Measurements from ENCODE around the gene TBATA. TPM values are rescaled to one million over a fixed set of nuclear protein-coding genes. Genes with fewer than 3 reads are reported as not detected.

Gene TBATA
- total RNA-seq, 2 donors from 2014 or later, result not detected

DNA sequence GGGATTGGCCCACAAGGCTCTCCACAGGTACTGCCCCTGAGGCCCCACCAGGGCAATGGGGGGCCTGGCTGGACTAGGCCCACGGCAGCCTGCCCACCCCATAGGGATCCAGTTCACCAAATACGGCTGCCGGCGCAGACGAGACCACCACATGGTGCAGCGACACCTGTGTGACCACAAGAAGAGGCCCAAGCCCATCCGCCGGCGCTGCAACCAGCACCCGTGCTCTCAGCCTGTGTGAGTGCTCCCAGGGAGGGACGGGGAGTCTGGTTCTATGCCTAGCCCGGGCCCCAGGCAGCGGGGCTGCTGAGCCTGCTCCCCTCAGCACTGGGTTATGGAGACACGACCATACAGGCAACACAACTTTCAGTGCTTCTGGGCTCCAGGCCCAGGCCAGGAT is 33.2 kb downstream of the TBATA start:
- DNase-seq (no peak), ATAC-seq (no peak)
- intact Hi-C loops (cut with DNase I, micrococcal nuclease), result no loop called here

DNA sequence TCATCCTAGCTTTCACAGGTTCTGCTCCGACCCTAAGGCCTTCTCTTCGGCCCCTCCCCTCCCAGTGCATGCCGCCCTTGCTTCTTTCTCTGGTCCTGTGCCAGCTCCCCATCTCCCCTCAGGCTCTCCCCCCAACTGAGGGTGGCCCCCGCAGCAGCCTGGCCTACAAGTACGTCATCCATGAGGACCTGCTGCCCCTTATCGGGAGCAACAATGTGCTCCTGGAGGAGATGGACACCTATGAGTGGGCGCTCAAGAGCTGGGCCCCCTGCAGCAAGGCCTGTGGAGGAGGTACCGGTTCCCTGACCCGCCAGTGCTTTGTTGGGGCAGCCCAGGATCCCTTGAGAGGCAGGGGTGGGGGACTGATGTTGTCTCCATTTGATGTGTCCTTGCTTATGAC is 33.8 kb downstream of the TBATA start:
- DNase-seq (no peak), ATAC-seq (no peak)
- intact Hi-C loops (cut with DNase I, micrococcal nuclease), result no loop called here

DNA sequence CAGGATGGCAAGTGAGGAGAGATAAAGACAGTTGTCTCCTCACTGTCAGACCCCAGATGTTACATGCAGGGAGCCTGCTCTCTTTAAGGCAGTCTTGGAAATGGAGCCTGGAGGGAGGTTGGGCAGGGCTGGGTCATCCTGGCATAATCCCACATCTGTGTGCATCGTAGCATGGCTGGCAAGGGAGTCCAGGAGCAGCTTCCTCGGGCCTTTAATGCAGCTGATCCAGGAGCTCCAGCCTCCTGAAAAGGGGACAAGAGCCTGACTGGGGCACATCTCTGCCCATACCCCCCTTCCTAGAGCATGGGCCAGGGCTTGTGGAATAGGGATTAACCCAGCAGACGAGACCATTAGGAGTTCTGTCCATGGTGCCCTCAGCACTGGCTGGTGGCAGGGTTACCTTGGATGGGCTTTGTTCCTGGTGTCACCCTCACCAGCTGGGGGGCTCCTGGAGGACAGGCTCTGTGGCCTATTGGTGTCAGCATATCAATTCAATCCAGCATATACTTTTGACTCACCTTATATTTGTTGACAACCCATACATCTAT is 34.9 kb downstream of the TBATA start:
- ATAC-seq, result no peak
- intact Hi-C loops (cut with DNase I, micrococcal nuclease), result no loop called here
- DNase-seq, result no peak

DNA sequence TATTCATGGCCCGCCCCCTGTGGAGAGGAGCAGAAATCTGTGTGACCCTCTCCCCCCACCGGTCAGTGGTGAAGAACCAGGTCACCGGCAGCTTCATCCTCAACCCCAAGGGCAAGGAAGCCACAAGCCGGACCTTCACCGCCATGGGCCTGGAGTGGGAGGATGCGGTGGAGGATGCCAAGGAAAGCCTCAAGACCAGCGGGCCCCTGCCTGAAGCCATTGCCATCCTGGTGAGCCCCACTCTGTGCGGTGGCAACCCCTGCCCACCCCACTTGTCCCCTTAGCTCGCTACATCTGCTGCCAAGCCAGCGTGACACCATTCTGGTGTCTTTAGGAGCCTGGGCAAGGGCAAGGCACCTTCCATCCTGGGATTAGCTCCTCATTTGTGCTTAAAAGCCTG is 35.4 kb downstream of the TBATA start:
- DNase-seq, result no peak
- ATAC-seq, result no peak
- intact Hi-C loops (cut with DNase I, micrococcal nuclease), result no loop called here

DNA sequence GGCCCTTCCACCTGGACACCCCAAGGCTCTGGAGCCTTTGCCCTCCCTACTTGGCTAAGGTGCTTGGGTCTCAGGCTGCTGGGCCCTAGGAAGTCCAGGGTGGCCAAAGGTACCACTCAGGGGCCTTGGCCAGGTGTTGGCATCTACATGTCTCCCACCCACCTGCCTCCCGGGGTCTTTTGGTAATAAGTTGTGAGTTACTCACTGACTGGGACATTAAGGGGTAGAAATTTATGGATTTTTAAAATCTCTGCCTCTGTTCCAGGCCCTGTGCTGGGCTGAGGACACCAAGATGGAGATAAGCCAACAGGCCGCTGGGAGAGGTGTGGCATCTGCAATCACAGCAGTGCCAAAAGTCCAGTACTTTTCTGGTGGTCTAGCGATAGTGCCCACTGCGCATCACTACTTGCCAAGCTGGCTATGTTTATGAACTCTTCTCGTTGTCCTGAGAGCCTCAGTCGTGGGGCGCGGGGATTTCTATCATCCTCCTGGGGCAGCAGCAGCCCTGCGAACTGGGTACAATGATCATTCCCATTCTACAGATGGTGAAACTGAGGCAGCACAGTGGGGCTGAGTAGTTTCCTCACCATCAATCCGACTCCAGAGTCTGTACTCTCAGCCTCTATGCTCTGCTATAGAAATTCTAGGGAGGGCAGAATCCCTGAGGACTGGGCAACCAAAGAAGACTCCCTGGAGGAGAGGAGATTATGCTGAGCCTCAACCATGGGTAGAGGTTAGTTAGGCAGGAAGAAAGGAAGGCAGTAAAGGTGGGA is 36.2 kb downstream of the TBATA start:
- DNase-seq, result no peak
- intact Hi-C loops (cut with DNase I, micrococcal nuclease), result no loop called here
- ATAC-seq, result no peak

DNA sequence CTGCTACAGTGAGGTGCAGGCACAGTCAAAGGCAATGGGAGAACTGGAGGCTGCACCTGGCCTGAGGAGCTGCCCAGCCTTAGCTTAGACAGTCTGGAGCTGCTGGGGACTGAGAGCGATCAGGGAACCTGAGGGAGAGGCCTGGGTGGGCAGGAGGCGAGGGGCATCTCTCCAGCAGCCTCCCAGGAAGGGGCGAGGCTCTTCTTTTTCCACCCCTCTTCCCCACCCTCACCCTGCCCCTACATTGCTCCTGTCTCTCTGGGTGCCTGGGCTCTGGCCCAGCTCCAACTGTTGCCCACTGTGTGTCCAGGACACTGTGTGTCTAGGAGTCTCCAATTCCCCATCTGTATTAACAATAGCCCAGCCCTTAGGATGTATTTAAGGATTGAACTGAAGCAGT is 36.9 kb downstream of the TBATA start:
- ATAC-seq (no peak), DNase-seq (no peak)

DNA sequence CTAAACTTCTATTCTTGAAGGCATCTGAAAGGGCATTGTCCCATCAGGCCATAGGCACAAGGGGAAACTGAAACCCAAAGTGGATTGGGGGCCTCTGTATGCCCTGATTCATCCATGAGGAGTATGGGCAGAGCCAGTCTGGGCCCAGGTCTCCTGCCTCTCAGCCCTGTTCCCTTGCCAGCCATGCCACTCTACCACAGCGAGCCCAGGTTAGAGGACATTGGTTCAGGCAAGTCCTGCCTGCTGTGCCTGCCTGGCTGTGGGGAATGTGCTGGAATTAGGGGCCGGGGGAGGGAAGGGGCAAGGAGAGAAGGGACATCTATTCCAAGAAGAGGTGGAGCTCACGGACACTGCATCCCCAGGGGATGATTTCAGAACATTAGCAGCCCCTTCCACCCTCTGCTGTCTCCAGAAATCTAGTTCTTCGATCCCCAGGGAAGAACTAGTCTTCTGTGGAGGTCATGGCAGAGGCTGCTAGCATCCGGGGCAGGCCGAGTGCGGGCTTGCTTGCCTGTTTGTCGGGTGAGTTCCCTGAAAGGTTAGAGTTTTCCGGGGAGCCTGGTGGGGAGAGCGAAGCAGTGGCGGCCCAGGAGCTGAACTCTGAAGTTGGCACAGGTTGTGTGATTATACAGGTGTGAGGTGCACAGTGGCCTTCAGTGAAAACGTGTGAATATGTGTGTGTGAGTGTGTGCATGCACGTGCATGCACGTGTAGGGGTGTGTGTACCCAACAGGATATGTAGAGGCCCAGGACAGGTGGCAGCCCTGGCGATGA is 37.8 kb downstream of the TBATA start:
- intact Hi-C loops (cut with DNase I, micrococcal nuclease), result no loop called here
- DNase-seq (no peak), ATAC-seq (no peak)

More for the DNA sequence above, 36.9 kb downstream of the TBATA start:
- intact Hi-C loops (cut with DNase I, micrococcal nuclease), result no loop called here

DNA sequence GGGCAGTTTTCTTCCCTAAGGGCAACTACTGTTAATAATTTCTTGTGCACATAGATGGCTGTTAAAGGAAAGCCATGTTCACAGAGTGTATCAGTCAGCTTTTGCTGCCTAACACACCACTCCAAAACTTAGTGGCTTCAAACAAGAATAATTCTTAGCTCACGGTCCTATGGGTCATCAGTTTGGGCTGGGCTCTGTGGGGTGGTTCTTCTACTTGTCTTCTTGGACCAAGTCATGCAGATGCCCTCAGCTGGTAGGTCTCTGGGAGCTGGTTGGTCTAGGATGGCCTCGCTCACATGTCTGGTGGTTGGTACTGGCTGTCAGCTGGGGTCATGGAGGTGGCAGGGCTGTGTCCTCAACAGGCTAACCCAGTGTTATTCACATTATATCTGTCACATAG is 39.6 kb downstream of the TBATA start:
- intact Hi-C loops (cut with DNase I, micrococcal nuclease), result no loop called here
- ATAC-seq, result no peak
- DNase-seq, result no peak

DNA sequence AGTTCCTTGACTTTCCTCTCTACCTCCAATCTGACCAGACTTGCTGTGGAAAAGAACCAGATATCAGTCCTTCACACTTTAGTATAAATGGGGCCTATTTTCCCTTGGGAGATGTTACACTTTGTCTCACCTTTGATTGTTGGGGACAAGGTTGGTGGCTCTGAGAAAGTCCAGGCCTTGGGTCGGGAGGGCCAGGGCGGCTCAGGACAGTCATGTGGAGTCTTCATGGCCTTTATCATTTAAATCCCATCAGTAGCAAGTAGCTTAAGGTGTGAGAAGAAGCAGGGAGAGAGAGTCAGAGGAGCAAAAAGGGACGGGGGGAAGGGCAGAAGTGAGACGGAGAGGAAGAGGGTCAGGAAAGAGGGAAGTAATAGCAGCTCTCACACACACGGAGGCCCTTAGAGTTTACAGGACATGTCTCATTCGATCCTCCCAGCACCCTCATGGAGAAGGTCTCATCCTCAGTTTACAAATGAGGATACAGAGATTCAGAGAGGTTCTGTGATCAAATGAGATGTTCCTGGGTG is 40.5 kb downstream of the TBATA start:
- intact Hi-C loops (cut with DNase I, micrococcal nuclease), result no loop called here
- DNase-seq, result no peak

DNA sequence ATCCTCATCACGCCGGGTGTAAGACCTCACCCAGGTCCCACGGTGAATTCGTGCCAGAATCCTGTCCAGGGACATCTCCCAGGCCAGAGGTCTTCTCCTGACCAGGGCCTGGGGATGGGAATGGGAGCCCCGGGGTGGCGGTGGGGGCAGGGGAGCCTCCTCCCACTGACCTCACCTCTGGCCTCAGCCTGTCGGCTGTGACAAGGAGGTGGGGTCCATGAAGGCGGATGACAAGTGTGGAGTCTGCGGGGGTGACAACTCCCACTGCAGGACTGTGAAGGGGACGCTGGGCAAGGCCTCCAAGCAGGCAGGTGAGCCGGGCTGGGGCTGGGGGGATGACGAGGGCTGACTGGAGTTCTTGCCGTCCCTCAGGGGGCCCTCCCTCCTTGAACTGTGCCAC is 41.3 kb downstream of the TBATA start:
- ATAC-seq, result no peak
- intact Hi-C loops (cut with DNase I, micrococcal nuclease), result no loop called here
- DNase-seq, result no peak

More for the DNA sequence above, 40.5 kb downstream of the TBATA start:
- ATAC-seq, result no peak

DNA sequence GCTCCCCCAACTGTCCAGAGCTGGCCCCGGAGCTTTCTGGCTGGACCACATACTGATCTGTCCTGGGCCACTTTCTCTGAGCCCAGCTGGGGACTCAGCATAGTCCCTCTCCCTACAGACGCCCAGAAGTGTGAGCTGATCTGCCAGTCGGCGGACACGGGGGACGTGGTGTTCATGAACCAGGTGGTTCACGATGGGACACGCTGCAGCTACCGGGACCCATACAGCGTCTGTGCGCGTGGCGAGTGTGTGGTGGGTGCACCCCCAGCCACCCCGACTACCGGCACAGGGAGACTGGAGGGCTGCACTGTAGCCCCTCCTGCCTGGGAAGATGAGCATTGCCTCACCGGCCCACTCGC is 41.8 kb downstream of the TBATA start:
- intact Hi-C loops (cut with DNase I, micrococcal nuclease), result no loop called here
- DNase-seq (no peak), ATAC-seq (no peak)

DNA sequence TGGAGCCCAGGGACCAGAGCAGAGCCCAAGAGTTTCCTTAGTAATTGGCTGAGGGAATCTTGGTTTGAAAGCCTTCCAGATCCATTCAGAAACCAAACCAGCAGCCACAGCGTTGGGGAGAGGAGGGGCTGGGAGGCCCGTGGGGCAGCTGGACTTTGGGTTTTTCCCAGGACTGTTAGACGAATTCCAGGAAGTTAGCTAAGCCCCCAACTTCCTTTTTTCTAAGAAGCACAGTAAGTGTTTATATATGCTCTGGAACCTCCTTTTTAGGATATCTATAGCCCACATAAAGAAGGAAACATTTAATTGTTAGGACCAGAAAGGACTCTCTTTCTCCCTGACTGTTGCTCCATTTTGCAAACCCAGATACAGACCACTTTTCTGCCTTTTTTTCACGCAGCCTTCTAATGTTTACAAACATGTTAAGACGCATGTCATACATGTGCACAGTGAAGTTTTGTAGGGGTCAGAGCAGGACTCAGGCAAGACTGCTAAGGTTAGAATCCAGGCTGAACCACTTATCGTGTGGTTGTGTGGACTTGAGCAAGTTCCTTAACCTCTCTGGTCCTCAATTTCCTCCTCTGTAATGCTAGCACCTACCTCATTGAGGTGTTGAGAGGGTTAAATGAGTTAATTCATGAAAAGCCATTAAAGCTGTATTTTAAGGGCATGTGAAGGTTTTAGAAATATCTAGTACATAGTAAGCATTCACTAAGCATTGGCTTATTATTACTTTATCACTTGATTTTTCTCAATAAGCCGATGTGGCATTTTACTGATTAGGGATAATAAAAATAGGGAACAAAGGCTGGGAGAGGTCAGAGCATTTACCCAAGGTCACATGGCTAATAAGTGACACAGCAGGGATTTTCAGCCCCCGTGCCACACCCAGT is 42.4 kb downstream of the TBATA start:
- DNase-seq, result no peak
- ATAC-seq, result peak; percentile 59
- intact Hi-C loops (cut with DNase I, micrococcal nuclease), result no loop called here

DNA sequence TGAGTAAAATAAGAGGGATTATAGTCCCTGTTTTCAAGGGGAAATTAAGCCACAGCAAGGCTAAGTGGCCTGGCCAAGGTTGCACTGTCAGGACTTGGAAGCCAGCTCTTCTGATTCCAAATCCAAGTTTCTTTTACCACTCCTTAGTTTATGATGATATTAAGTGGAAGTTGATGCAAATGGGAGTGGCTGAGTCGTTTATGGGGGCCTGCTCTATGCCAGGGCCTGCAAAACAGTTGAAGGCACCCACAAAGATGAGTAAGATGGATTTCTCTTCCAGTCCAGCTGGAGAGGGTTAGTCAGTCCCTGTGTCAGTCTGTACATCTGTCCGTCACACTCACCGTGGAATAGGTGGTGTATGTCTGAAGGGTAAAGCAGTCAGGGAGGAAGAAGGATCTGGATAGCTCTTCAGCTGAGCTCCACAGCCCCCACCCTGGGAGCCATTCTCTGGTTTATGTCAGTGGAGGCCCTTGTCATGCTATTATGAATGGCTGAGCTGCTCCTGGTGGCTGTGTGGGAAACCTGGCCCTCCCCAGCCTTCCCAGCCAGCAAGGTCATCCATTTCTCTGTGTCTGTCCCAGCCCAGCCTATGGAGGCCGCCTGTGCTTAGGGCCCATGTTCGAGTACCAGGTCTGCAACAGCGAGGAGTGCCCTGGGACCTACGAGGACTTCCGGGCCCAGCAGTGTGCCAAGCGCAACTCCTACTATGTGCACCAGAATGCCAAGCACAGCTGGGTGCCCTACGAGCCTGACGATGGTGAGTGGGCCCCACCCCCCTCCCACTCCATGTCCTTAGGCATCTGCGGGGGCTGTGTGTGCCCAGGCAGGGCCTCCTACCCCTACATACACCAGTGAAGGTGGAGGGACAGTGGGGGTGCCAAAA is 44.5 kb downstream of the TBATA start:
- ATAC-seq (no peak), DNase-seq (no peak)
- intact Hi-C loops (cut with DNase I, micrococcal nuclease), result no loop called here

DNA sequence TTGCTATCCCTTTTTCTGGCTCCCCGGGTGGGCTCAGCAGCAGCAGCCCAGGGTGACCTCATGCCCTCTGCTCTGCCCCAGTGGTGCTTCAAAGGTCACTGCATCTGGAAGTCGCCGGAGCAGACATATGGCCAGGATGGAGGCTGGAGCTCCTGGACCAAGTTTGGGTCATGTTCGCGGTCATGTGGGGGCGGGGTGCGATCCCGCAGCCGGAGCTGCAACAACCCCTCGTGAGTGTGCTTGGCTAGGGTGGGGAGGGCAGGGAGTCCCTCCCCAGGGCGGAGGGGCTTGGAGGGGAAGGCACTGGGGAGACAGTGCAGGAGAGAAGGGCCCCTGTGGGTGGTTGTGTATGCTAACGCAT is 46.4 kb downstream of the TBATA start:
- ATAC-seq, result no peak
- intact Hi-C loops (cut with DNase I, micrococcal nuclease), result no loop called here
- no peak for DNase-seq

DNA sequence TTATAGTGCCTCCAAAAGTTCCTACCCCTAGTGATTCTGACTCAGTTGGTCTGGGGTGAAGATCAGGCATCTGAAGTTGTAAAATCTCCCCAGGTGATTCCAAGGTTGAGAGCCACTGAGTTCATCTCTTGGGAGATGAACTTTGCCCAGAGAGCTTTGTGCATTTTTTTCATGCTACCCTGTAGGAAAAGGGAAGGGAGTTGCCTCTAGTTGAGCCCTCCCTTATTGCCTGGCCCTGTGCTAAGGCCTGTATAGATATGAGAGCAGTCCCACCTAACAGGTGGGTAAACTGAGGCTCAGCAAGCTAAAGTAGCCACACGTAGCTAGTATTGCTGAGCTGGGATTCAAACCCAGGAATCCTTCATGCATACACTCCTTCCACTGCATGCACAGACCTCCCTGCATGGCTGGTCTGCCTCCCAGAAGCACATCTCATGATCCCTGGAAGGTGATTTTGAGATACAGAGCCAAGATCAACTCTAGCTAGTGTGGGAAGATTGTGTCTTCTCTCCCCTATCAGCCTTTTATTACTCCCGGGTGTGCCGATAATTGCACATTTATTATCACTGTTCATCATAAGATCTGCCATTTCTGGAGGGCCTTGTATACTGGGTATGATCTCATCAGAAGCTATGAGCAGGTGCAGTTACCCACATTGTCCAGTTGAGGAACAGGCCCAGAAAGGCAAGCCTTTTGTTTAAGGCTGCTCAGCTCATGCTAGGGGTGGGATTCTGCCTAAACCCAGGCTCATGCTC is 47.0 kb downstream of the TBATA start:
- intact Hi-C loops (cut with DNase I, micrococcal nuclease), result no loop called here
- DNase-seq (no peak), ATAC-seq (peak; percentile 76)

DNA sequence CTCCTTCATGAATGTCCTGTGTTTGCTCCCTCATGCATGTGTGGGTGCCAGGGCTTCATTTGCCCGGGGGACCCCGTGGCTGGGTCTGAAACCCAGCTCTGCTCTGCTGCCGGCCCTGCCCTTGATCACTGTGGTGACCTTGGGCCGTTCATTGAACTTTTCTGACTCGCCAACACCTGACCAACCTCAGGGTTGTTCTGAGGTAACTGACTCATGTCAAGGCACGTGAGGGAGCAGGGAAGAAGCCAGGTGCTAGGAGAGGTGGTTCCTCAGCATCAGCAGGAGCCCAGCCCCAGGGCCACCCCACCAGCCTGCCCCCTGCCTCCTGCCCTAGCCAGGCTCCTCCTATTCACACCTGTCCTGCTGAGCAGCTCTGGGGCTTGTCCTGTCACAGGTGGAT is 47.9 kb downstream of the TBATA start:
- DNase-seq (no peak), ATAC-seq (peak; percentile 22)
- intact Hi-C loops (cut with DNase I, micrococcal nuclease), result no loop called here

DNA sequence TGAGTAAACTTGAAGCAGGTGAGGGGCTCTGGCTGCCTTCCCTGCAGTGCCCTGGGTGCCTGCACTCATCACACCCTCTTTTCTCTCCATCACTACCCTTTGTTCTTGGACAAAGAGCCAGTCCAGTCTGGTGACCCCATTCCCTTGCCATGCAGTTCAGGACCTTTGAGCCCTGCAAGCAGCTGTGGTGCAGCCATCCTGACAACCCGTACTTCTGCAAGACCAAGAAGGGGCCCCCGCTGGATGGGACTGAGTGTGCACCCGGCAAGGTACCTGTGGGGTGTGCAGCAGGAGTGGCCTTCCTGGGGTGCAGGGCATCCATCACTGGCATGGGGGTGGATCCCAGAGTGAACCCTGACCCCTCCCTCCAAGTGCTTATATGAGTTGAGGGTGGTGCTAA is 48.7 kb downstream of the TBATA start:
- ATAC-seq (no peak), DNase-seq (no peak)
- intact Hi-C loops (cut with DNase I, micrococcal nuclease), result no loop called here

DNA sequence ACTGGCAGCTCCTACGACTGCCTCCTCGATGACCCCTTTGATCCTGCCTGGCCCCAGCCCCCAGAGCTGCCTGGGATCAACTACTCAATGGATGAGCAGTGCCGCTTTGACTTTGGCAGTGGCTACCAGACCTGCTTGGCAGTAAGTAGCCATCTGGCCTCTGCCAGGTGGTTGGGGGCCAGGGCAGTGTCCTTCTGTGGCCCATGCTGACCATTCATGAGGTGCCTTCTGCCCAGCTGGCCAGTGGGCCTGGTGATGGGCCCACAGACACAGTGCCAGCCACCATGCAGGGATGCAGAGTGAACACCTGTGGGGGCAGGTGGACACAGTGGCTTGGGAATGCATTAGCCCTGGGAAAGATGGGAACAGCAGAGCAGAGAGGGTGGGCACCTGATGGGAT is 50.0 kb downstream of the TBATA start:
- intact Hi-C loops (cut with DNase I, micrococcal nuclease), result no loop called here
- ATAC-seq (no peak), DNase-seq (no peak)

Data from left colon (tissue), 2 donors.